ENCODE measurements around the gene ZDHHC8.
A peak's percentile ranks its signal among the peaks of the same experiment; 100 is the strongest.

ZDHHC8 gene

DNA sequence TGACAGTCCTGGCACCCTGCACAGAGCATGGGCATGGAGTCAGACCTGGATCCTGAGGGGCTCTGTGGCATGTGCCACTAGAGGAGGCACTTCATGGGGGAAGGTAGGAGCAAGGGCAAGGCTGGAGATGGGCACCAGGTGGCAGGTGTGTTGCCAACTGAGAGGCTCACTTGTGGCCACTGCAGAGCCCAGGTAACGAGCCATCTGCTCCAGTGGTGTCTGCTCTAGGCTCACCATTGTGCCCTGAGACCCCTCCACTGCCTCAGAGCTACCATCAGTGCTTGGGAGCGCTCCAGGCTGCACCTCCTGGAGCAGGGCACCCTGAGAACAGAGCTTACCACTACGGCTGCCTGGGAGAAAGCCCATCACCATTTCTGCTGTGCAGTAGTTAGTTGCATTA is 1.3 kb upstream of the ZDHHC8 start:
- no peak for DNase-seq

DNA sequence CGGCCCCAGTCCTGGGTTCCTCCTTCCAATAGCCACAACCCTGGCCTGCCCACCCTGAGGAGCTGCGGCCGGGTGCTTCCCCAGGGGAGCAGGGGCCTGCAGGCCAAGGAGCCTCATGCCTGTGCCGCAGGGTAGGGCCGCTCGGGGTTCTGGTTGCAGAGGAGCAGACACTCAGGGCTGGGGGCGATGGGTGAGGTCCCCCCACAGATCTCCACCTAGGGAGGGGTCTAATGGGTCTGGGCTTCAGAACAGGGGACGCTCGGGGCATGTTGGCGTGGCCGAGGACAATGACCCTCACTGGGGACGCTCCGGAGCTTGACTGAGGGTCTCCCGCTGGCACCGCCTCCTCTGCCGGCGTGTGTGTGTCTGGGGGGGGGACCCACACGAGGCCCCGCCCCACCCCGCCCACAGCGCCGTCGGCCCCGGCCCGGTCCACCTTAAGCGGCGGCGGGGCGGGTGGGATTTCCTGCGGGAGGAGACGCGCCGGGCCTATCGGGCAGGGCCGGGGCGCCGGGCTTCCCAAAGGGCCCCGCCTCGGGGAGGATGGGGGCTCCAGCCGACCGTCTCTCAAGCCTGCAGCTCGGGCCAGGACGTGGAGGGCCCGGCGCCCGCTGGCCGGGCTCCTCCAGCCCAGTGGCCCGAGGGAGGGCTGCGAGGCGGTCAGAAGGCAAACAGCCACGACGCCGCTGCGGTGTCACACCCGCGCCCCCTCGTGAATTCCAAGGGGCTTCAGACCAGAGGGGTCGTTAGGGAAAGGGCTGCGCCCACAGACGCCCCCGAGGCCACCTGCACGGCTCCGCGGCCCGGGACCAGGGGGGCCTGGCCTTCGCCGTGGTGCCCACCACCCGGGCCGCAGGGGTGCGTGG is 640 bp upstream of the ZDHHC8 start:
- DNase-seq: peak; percentile 85

DNA sequence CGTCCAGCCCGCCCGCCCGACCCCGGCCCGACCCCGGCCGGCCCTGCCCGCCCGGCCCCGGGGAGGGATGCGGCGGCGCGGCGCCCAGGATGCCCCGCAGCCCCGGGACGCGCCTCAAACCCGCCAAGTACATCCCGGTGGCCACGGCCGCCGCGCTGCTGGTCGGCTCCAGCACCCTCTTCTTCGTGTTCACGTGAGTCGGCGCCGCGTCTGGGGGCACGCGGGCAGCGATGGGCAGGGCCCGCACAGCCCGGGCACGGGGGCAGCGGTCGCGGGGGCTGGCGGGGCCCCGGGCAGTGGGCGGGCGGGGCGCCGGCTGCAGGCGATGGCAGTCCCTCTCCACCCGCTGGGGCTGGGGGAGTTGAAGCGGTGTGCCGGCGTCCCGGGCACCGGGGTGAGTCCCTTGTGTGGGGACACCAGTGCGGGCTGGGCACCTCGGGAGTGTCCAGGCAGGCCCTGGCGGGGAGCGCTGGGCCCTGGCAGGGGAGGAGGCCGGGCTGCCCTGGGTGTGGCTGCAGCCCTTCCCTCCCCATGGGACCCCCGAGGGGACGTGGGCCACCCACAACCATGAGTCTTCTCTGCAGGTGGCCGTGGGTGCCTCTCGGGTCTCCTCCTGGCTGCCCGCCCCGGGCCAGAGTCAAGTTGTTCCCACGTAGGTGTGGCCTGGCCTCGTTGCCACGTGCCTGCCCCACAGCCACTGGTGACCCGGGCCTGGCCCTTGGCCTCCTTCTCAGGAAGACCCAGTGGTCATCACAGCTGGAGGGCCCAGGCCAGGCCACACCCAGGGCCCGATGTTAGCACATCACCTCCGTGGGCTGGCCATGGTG is 468 bp downstream of the ZDHHC8 start:
- DNase-seq: peak; percentile 34

DNA sequence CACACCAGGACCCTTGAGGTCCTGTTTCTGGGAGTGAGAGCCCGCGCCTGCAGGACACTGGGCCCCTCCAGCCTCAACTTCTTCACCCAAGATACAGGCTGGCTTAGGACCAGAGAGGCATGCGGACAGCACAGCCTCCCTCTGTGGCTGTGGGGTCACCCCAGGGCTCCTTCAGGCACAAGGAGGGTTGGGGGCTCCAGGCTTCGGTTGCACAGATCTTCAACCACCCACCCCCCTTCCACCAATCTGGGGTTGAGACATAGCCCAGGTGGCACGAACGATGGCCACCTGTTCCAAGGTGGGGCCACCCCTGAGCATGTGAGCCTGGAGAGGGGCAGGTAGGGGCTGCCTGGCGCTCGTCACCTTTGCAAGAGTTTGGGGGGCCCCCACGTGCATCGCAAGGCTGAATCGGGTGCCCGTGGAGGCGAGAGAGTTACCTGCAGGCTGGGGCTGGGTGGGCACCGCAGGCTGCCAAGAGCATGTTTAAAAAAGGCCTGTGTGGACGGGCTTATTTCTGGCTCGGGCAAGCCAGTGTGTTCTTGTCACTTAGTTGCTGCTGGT is 1.2 kb downstream of the ZDHHC8 start:
- no peak for DNase-seq

DNA sequence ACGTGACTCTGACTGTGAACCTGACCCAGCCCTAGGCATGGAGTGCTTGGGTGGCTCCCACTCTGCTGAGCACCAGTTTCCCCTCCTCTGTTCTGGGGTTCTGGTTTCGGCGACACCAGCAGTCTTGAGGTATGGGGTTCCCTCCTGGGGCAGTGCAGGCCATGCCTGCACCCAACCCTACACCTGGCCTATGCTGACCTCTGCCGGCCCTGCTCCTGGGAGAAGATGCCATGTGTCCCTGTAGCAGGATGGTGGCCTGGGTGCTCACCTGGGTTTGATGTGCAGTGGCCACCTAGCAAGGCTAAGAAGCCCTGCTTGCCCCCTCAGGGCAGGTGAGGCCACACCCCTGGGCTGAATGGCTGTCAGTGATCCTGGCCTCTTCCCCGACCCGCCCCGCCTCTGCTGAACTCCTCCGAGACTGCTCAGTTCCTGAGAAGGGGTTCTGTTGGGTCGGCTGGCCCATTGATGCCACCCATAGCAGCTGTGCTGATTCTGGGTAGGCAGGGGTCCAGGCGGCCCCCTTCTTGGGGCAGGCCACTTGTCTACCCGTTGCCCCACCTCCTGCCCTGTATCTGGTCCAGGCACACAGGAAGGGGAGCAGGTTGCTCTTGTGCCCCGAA is 2.4 kb downstream of the ZDHHC8 start:
- no peak for DNase-seq

DNA sequence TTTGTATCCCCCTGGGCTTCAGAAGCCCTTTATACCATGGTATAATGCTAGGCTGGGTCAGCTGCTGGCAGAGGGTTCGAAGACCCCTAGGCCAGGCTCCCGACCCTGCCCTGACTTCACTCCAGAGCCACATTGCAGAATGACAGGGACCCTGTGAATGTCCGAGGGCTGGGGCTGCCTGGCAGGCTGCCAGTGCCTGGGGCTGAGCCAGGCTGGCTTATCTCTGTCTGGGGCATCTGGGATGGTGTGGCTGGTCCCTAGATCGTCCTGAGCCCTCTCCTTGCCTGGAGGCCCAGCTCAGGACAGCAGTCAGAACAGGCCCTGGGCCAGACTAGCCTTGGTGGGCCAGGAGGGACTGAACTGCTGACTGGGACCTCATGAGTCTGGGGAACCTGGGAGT is 3.7 kb downstream of the ZDHHC8 start:
- no peak for DNase-seq

DNA sequence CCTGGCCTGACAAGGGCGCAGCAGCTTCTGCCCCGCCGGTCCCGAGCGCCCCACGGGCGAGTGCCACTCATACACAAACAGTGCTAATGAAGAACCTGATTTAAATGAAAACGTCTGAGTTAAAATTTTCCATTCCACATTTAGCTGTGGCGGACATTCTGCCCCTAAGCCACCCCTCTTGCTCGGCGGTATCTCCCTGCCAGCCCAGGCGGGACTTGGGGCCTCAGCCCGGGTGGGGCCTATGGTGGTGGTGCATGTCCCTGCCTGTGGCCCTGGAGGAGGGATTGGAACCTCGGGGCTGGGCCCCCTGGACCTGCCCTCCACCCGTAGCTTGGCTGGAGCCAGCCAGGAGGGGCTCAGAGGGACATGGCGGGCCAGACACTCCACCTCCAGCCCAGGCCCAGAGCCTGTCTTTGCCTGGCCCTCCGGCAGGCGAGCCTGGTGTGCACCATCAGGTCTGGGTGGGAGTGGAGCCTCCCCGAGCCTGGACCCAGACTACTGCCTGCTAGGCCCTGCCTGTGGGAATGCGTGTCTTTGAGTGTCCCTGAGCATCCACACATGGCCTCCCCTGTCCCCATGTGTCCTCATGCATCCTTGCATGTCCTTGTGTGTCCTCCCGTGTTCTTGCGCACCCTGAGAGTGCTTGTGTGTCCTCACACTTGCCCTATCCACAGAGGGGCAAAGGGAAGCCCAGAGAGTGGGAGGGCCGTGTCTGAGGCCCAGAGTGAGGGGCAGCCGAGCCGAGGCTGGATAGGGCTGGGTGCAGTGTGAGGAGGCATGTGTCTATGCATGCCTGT is 4.4 kb downstream of the ZDHHC8 start:
- DNase-seq: no peak

DNA sequence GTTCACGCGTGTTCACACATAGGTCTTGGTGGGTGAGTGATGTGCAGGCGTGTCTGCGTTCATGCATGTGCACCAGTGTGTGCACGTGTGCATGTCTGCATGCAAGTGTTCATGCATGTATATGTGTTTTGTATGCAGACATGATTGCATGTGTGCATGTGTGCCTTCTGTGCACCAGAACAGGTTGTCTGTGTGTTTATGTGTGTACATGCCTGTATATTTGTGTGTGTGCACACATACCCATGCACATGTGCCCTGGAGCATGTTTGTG is 4.9 kb downstream of the ZDHHC8 start:
- no peak for DNase-seq

DNA sequence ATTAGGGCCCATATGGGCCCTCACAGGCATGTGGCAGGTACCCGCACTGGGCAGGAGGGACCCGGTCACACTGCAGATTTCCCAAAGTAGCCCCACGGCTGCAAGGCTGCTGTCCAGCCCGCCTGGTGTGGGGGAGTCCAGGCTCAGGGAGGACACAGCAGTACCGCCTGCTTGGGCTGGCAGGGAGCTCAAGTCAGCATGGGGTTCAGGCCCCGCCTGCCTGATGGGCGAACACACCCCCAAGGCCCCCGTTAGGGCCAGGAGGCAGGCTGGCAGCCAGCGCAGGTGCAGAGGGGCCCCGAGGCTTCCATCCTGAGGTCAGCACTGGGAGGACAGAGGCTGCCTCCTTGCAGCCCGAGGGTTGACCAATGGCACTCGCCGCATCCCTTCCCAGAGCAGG is 5.5 kb downstream of the ZDHHC8 start:
- DNase-seq: no peak

DNA sequence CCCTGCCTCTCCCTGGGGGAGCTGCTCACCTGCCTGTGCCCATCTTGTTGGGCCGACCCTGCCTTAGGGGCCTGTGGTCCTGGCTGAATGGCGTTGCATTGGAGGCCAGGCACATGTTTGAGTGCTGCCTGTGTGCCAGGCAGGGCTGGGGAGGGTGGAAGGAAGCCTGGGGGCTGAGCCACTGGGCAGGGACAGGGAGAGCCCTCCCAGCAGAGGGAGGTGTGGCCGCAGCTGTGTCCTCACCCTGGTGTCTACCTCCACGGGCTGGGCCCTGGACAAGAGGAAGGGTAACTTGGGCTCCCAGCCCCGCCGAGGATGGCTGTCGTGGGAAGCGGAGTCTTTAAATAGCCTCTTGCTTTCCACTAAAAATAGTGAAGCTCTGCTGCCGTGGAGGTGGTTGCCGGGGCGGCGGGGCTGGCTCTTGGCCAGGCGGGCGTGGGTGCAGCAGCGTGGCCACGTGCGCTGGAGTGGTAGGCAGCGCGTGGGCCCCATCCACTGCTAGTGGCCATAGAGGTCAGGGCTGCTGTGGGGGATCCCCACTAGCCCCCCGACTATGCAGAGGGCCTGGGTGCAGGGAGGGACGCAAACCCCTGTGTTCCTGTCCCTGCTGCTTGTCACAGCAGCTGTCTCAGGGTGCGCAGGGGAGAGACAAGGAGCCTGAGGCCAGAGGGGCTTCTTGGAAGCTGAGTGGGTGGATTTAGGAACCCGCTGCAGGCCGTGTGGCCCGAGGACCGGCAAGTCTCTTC is 6.2 kb downstream of the ZDHHC8 start:
- no peak for DNase-seq

DNA sequence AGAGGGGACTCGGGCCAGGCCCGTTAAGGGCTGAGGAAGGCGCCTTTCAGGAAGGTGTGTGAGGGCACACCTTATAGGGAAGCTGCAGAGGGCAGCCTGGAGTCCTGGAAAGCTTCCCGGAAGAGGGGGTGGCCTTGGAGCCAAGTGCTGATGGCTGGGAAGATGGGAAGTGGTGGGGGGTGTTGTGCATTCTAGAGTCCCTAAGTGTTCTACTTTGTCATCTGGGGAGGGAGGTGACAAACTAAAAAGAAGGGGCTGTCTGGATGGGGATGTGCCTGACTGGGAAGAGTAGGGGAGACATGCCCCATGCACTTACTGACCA is 6.8 kb downstream of the ZDHHC8 start:
- DNase-seq: no peak

DNA sequence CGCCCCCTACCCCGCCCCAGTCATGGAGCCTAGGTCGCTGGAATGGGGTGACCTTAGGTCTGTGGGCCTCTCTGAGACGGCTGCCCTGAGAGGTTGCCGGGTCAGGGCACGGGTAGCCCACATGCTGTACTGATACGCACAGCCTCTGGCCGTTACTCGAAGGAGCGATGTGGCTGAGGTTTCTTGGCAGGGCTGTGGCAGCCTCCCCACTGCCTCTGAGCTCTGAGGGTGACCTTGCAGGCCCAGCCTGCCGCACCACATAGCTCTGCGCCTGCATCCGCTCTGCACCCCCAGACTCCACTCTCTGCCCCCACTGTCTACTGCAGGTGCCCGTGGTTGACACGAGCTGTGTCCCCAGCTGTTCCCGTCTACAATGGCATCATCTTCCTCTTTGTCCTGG is 7.3 kb downstream of the ZDHHC8 start:
- DNase-seq: no peak

DNA sequence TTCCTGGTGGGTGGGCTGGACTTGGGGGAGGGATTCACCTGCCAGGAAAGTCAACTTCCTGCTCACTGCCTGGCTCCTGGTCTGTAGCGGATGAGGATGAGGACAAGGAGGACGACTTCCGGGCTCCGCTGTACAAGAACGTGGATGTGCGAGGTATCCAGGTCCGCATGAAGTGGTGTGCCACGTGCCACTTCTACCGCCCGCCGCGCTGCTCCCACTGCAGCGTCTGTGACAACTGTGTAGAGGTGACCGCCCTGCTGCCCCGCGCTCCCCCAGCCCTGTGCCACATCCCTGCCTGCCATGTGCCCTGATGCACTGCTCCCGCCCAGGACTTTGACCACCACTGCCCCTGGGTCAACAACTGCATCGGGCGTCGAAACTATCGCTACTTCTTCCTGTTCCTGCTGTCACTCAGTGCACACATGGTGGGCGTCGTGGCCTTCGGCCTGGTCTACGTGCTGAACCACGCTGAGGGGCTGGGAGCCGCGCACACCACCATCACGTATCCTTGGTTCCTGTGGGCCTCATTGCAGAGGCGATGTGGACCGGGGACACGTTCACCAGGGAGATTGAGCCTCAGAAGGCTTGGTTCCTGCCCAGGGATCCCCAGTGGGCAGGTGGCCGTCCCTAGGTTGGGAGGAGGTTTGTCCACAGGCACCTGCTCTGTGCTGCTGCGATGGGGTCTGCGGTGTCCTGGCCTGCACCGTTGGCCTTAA is 7.9 kb downstream of the ZDHHC8 start:
- no peak for DNase-seq

DNA sequence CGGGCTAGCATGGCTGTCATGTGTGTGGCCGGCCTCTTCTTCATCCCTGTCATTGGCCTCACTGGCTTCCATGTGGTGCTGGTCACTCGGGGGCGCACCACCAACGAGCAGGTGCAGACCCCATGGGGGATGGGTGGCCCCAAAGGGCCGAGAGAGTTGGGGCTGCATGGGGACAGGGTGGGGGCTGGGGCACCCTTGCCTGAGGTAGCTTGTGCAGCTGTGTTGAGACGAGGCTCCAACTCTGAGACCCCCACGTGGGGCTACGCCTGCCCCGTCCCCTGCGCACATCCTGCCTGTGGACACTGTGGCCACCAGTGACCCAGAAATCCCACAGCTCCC is 8.5 kb downstream of the ZDHHC8 start:
- DNase-seq: no peak

DNA sequence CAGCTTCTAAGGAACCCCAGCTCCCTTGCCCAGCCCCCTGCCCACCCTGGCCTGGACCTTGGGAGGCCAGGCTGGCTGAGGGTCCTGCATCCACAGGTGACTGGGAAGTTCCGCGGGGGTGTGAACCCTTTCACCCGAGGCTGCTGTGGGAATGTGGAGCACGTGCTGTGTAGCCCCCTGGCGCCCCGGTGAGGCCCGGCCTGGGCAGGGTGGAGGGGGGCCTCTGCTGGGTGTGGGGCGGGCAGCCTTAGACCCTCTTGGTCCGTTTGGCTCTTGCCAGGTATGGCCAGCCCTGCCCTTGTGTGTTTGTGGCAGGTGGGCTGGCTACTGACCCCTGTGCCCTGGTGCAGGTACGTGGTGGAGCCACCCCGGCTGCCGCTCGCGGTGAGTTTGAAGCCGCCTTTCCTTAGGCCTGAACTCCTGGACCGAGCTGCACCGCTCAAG is 8.9 kb downstream of the ZDHHC8 start:
- no peak for DNase-seq

DNA sequence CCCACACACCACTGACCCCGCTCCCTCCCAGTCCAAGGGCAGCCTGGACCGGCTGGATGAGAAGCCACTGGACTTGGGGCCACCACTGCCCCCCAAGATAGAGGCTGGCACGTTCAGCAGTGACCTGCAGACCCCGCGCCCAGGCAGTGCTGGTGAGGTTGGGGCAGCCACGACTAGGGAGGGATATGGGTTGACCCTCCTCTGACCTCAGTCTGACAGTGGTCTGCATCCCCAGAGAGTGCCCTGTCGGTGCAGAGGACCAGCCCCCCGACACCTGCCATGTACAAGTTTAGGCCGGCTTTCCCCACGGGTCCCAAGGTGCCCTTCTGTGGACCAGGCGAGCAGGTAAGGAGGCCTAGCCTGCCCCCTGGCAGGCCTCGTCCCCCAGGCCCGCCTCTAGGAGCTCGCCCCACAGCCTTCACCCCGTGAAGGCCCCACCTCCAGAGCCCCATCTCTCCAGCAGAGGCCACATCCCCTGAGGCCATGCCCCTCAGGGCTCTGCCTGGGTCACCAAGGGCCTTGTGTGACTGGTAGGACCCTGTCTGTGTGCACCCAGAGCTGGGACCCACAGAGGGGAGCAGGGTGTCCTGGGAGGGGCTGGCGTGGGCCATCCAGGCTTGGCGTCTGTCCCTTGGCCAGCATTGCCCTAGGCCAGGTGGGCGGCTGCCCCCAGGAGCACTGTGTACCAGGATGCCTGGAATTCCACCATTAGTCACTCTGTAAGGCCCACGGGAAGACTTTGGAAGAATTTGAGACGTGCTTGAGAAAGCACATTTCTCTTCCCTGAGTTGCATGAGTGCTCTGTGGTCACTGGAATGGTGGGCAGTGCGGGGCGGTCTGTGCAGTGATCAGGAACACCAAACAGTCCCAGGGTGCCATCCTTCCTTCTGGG is 9.8 kb downstream of the ZDHHC8 start:
- DNase-seq: no peak

DNA sequence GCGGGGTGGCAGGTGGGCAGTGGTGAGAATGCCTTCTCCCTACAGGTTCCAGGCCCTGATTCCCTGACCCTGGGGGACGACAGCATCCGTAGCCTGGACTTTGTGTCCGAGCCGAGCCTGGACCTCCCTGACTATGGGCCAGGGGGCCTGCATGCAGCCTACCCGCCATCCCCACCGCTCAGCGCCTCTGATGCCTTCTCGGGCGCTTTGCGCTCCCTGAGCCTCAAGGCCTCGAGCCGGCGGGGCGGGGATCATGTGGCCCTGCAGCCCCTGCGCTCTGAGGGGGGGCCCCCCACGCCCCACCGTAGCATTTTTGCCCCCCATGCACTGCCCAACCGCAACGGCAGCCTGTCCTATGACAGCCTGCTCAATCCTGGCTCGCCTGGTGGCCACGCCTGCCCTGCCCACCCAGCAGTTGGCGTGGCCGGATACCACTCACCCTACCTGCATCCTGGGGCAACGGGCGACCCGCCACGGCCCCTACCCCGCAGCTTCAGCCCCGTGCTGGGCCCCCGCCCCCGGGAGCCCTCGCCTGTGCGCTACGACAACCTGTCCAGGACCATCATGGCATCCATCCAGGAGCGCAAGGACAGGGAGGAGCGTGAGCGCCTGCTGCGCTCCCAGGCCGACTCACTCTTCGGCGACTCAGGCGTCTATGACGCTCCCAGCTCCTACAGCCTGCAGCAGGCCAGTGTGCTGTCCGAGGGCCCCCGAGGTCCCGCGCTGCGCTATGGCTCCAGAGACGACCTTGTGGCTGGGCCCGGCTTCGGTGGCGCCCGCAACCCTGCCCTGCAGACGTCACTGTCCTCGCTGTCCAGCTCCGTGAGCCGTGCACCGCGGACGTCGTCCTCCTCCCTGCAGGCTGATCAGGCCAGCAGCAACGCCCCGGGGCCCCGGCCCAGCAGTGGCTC is 11.4 kb downstream of the ZDHHC8 start:
- no peak for DNase-seq

DNA sequence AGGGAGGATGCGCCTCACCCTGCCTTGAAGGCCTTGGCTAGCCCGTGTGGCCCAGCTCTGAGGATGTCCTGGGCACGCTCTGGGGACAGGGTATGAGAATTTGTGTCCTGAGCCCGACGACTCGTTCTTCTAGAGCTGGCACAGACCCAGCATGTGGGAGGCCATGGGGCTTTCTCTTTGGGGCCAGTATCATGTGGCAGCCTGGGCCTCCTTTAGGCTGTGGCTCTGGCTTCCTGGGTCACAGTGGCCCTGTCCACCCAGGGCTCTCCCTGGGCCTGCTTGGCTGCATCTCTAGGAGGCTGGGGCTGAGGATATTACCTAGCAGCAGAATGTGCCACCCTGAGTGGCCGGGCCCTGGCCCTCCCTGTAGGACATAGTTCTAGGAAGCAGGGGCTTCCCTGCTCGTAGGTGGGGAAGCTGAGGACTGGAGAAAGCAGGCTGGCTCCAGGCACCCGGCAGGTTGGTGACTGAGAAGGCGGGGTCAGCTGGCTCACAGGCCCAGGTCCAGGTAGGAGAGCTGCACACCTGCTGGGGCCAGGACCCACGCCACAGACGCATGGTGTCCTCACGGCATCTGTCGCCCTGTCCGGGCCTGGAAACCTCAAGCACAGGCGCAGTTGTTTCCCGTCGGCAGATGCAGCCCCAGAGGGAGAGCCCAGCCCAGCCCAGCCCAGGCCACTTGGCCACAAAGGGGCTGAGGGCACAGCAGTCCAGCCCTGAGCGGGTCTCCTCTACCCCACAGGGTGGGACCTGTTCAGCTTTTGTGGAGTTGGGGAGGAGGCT is 12.5 kb downstream of the ZDHHC8 start:
- no peak for DNase-seq

All from stimulated activated CD4-positive, alpha-beta T cell treated with anti-CD3 and anti-CD28 coated beads, Interleukin-4, amount 100 ng/mL, for 1 hour (primary cell).